B cell (primary cell): ENCODE results near the gene ZFP1.

Source experiments
- EZH2 ChIP-seq: IDR thresholded peaks from 2 replicates; pipeline ENCODE4 v1.6.1; 2012; ENCODE audit warnings: borderline replicate concordance, low read depth, mild to moderate bottlenecking, moderate library complexity, low read length; ENCODE audit not compliant: insufficient read depth, poor library complexity, severe bottlenecking
- TF ChIP-seq, protein P1 (sequence below): fragments of 200-600 bp; IDR thresholded peaks from one replicate; pipeline ENCODE4 v1.8.0; 2022; ENCODE audit warnings: antibody characterized with exemption, mild to moderate bottlenecking

DNA sequence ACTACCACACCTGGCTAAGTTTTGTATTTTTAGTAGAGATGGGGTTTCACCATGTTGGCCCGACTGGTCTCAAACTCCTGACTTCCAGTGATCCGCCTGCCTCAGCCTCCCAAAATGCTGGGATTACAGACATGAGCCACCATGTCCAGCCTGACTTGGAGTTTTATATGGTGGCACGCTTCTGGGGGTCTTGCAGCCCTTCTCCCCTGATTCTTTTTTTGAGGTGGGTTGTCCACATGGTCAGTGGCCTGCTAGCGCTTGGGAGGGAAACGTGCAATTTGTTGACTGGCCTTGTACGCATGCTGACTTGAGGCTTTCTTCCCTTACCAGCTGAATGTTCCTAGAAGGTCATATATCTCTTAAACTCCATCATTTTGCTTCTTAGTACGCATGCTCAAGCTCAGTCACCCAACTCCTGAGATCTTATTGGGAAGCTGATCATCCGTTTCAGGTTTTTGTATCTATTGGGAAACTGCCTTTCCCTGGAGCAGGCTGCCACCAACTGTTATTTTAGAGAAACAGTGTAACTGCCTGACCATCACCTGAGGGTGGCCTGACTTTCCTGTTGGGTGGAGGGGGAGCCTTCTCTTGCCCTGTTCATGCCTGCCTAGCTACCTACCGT lies 18.1 kb upstream of the ZFP1 start:
- TF ChIP-seq, protein P1, sequence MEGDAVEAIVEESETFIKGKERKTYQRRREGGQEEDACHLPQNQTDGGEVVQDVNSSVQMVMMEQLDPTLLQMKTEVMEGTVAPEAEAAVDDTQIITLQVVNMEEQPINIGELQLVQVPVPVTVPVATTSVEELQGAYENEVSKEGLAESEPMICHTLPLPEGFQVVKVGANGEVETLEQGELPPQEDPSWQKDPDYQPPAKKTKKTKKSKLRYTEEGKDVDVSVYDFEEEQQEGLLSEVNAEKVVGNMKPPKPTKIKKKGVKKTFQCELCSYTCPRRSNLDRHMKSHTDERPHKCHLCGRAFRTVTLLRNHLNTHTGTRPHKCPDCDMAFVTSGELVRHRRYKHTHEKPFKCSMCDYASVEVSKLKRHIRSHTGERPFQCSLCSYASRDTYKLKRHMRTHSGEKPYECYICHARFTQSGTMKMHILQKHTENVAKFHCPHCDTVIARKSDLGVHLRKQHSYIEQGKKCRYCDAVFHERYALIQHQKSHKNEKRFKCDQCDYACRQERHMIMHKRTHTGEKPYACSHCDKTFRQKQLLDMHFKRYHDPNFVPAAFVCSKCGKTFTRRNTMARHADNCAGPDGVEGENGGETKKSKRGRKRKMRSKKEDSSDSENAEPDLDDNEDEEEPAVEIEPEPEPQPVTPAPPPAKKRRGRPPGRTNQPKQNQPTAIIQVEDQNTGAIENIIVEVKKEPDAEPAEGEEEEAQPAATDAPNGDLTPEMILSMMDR = no peak
- TF ChIP-seq EZH2 = no peak
